Measurements from ENCODE around the gene PHLDA1. TPM values are rescaled to one million over a fixed set of nuclear protein-coding genes. Genes with fewer than 3 reads are reported as not detected.
A peak's percentile ranks its signal among the peaks of the same experiment; 100 is the strongest.

Gene PHLDA1
- total and polyA plus RNA-seq, 2 donors (not counting 1 experiment from before 2014, with no cell fraction given), result 1.0 to 1.7 TPM

DNA sequence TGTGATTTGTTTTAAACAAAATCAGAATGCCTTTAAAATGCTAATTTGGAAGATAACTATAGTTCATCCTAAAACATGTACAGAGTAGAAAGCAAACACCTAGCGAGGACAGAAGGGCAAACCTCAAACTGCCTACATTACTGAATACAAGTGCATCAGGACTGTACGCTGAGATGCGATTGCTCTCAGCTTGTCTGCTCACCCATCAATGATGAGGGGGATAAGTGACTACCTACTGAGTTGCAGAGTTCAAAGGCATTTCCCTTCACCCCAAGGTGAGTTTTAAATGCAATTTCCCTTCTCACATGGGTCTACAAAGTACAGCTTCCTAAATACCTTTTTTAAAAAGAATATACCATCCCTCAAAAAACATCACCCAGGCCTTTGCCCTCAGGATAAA, 52.9 kb downstream of the PHLDA1 start:
- H3K9ac ChIP-seq (ENCODE audit: low read length), result no peak overlapping the region
- peak overlapping the region; percentile 47 for H3K27ac Mint-ChIP-seq
- no peaks in the 10 kb centered on the region for H3K79me2 ChIP-seq (ENCODE audit: control insufficient read depth, insufficient read depth, low read length)
- CTCF ChIA-PET, result no interaction called here
- no peak overlapping the region for H3K4me3 Mint-ChIP-seq
- peaks cover 18% of the 10 kb centered on the region for H3K4me1 Mint-ChIP-seq
- no peak overlapping the region for H3K27ac ChIP-seq (ENCODE audit: low read length in 2 of 2)
- H3K4me3 ChIP-seq (ENCODE audit: control extremely low read depth in 1 of 5, extremely low read depth in 1 of 5, insufficient read depth in 1 of 5, low read depth in 2 of 5, low read length in 4 of 5), result no peak overlapping the region
- whole genome bisulfite sequencing (ENCODE audit: insufficient coverage), result no CpG with 5 or more reads among the region's 3 CpGs
- intact Hi-C loops (cut with micrococcal nuclease), result loop anchor here (1.0 to 2.0 kb wide), 2 partner anchors 52 to 61 kb away; partner anchors contain the start of gene PHLDA1
- no peaks in the 10 kb centered on the region for H3K36me3 ChIP-seq (replicated peaks in 1 of 2; ENCODE audit: control extremely low read depth in 1 of 2, control insufficient read depth in 1 of 2, extremely low read depth in 1 of 2, insufficient read depth in 2 of 2, low read length in 1 of 2)
- no peaks in the 10 kb centered on the region for H3K27me3 Mint-ChIP-seq
- no peaks in the 10 kb centered on the region for H3K9me3 Mint-ChIP-seq (ENCODE audit: insufficient read depth)
- H3K4me1 ChIP-seq (ENCODE audit: control insufficient read depth in 2 of 2, insufficient read depth in 2 of 2, low read length in 2 of 2), result peaks cover 0 to 5% of the 10 kb centered on the region in 2 donors
- no peak for TF ChIP-seq EZH2 (IDR thresholded peaks at IDR 0.05; ENCODE audit: borderline replicate concordance, insufficient read depth, low read depth, low read length, poor library complexity, severe bottlenecking)
- TF ChIP-seq, protein P1, sequence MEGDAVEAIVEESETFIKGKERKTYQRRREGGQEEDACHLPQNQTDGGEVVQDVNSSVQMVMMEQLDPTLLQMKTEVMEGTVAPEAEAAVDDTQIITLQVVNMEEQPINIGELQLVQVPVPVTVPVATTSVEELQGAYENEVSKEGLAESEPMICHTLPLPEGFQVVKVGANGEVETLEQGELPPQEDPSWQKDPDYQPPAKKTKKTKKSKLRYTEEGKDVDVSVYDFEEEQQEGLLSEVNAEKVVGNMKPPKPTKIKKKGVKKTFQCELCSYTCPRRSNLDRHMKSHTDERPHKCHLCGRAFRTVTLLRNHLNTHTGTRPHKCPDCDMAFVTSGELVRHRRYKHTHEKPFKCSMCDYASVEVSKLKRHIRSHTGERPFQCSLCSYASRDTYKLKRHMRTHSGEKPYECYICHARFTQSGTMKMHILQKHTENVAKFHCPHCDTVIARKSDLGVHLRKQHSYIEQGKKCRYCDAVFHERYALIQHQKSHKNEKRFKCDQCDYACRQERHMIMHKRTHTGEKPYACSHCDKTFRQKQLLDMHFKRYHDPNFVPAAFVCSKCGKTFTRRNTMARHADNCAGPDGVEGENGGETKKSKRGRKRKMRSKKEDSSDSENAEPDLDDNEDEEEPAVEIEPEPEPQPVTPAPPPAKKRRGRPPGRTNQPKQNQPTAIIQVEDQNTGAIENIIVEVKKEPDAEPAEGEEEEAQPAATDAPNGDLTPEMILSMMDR (IDR thresholded peaks at IDR 0.05), result no peak
- POLR2A ChIA-PET, result no interaction called here
- H3K9me3 ChIP-seq (ENCODE audit: control extremely low read depth in 1 of 3, control insufficient read depth in 2 of 3, insufficient read depth in 1 of 3, low read length in 2 of 3), result no peaks in the 10 kb centered on the region
- DNase-seq (no peak), ATAC-seq (ENCODE audit: low read depth) (no peak)
- H3K4me2 ChIP-seq (replicated peaks; ENCODE audit: low read depth, low read length, poor library complexity, severe bottlenecking), result no peak overlapping the region
- H2AFZ ChIP-seq (ENCODE audit: insufficient read depth, low read depth, low read length, poor library complexity, severe bottlenecking), result no peak overlapping the region
- no peaks in the 10 kb centered on the region for H3K27me3 ChIP-seq (replicated peaks in 1 of 4; ENCODE audit: control extremely low read depth in 1 of 4, control insufficient read depth in 3 of 4, insufficient read depth in 4 of 4, low read length in 3 of 4)
- H4K20me1 ChIP-seq (ENCODE audit: control insufficient read depth, insufficient read depth, low read length, poor library complexity, severe bottlenecking), result no peaks in the 10 kb centered on the region

DNA sequence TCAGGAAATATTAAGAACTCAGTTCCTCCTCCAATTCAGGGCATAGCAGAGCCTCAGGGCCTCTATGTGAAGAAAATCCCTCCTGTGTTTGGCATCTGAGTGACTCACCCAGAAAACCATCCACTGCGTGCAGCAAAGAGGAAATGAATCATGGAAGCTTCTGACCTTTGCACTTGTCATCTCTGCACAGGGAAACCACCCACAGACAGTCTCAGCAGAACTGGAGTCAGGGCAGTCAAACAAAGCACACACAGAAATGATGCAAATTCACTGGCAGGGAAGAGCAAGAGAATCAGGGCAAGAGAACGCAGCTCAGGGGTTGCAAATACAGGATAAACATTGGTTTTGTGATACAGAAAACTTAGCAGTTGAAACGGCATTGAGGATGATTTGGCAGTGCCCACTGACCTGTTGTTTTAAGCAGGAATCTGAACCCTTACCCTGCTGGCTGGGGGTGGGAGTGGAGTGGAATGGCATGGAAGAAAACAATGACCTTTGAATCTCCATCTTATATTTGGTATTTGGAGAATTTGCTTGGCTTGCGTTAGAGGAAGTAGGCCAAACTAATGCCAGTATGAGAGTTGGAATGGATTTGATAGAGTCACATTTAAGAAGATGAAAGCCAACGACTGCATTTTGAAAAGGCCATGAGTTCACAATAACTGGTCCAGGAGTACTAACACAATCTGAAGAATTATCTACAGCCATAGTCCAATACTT, 53.5 kb downstream of the PHLDA1 start:
- 48% methylated on average over 3 of the region's 5 CpGs for WGBS (ENCODE audit: insufficient coverage)
- Mint-ChIP-seq H3K27ac (peak overlapping the region; percentile 16), H3K4me3 (peak overlapping the region; percentile 4), H3K9me3 (ENCODE audit: insufficient read depth) (no peaks in the 10 kb centered on the region), H3K27me3 (no peaks in the 10 kb centered on the region), H3K4me1 (peaks cover 18% of the 10 kb centered on the region)
- H3K9me3 ChIP-seq (ENCODE audit: control extremely low read depth in 1 of 3, control insufficient read depth in 2 of 3, insufficient read depth in 1 of 3, low read length in 2 of 3), result no peaks in the 10 kb centered on the region
- no peak for TF ChIP-seq EZH2 (IDR thresholded peaks at IDR 0.05; ENCODE audit: borderline replicate concordance, insufficient read depth, low read depth, low read length, poor library complexity, severe bottlenecking)
- TF ChIP-seq, protein P1 (IDR thresholded peaks at IDR 0.05), result no peak
- peak; percentile 94 for ATAC-seq (ENCODE audit: low read depth)
- H3K4me2 ChIP-seq (replicated peaks; ENCODE audit: low read depth, low read length, poor library complexity, severe bottlenecking), result no peak overlapping the region
- peak overlapping the region; percentile 41 for H2AFZ ChIP-seq (ENCODE audit: insufficient read depth, low read depth, low read length, poor library complexity, severe bottlenecking)
- no peaks in the 10 kb centered on the region for H3K27me3 ChIP-seq (replicated peaks in 1 of 4; ENCODE audit: control extremely low read depth in 1 of 4, control insufficient read depth in 3 of 4, insufficient read depth in 4 of 4, low read length in 3 of 4)
- CTCF ChIA-PET, result interaction anchor here (1.3 kb wide), 1 partner anchor 53 kb away, joined by 5 read pairs; the partner anchor contains the start of gene PHLDA1
- no peaks in the 10 kb centered on the region for H3K36me3 ChIP-seq (replicated peaks in 1 of 2; ENCODE audit: control extremely low read depth in 1 of 2, control insufficient read depth in 1 of 2, extremely low read depth in 1 of 2, insufficient read depth in 2 of 2, low read length in 1 of 2)
- no peaks in the 10 kb centered on the region for H3K79me2 ChIP-seq (ENCODE audit: control insufficient read depth, insufficient read depth, low read length)
- intact Hi-C loops (cut with micrococcal nuclease), result loop anchor here (1.0 to 2.0 kb wide), 2 partner anchors 53 to 61 kb away; partner anchors contain the start of gene PHLDA1
- no peak overlapping the region for H3K4me3 ChIP-seq (ENCODE audit: control extremely low read depth in 1 of 5, extremely low read depth in 1 of 5, insufficient read depth in 1 of 5, low read depth in 2 of 5, low read length in 4 of 5)
- peak; percentile 43 for DNase-seq
- H4K20me1 ChIP-seq (ENCODE audit: control insufficient read depth, insufficient read depth, low read length, poor library complexity, severe bottlenecking), result no peaks in the 10 kb centered on the region
- no peak overlapping the region for H3K9ac ChIP-seq (ENCODE audit: low read length)
- H3K27ac ChIP-seq (ENCODE audit: low read length in 2 of 2), result no peak overlapping the region
- POLR2A ChIA-PET, result no interaction called here
- H3K4me1 ChIP-seq (ENCODE audit: control insufficient read depth in 2 of 2, insufficient read depth in 2 of 2, low read length in 2 of 2), result peaks cover 0 to 5% of the 10 kb centered on the region in 2 donors
